GM12874 (cell line): ENCODE measurements around the gene EWSR1.

Experiments
- CTCF ChIP-seq: IDR thresholded peaks from 2 replicates; pipeline ENCODE4 v1.5.1; 2011; ENCODE audit warnings: low read depth, mild to moderate bottlenecking, control low read depth, low read length, moderate library complexity; ENCODE audit not compliant: insufficient read depth

EWSR1 gene

GRCh38 chr22:29265305-29265704 lies 2.8 kb upstream of the EWSR1 start:
- TF ChIP-seq CTCF: no peak

- no peak for TF ChIP-seq CTCF
These were observed 2.1 kb upstream of the EWSR1 start for GRCh38 chr22:29265929-29266328.

- no peak for TF ChIP-seq CTCF
These were observed 1.3 kb upstream of the EWSR1 start for GRCh38 chr22:29266564-29267461.

- no peak for TF ChIP-seq CTCF
These were observed 608 bp upstream of the EWSR1 start for GRCh38 chr22:29267462-29267857.

GRCh38 chr22:29268511-29269229 lies 602 bp downstream of the EWSR1 start:
- no peak for TF ChIP-seq CTCF

- TF ChIP-seq CTCF: no peak
These were observed 1.1 kb downstream of the EWSR1 start for GRCh38 chr22:29269230-29269604.

- no peak for TF ChIP-seq CTCF
These were observed 1.8 kb downstream of the EWSR1 start for GRCh38 chr22:29269731-29270474.
